HFF-Myc (cell line): ENCODE results near the gene SQOR.
"Not testable (repeated sequence)": the region's sequence is repeated elsewhere in the genome, so short reads cannot be mapped to it uniquely, and the experiment has no call there.

Source experiments
- DNase-seq: peaks from one replicate; pipeline ENCODE4 v3.0.0-alpha.2; 2011; ENCODE audit warnings: low read depth; ENCODE audit errors: extremely low read depth
- H3K4me3 ChIP-seq: replicated peaks from 2 replicates; pipeline ENCODE4 v1.5.1; 2011; ENCODE audit warnings: low read depth, mild to moderate bottlenecking, control low read depth, low read length
- TF ChIP-seq, protein P1 (sequence below): IDR thresholded peaks from 2 replicates; pipeline ENCODE4 v1.5.1; 2012; ENCODE audit warnings: mild to moderate bottlenecking, low read depth, low read length, control low read depth; ENCODE audit errors: missing control alignments

The SQOR gene

DNA sequence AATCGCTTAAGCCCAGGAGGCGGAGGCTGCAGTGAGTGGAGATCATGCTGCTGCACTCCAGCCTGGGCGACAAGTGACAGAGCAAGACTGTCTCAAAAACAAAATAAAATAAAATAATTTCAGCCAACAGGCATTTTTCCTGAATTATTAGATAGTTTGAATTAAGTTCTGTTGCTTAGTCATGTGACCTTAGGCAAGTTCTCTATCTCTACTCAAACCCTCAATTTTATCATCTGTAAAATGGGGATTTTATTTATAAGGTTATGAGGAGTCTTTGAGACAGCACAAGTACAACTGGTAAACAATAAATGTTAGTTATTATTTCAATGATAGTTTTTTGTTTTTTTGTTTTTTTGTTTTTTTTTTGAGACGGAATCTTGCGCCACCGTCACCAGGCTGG lies 13.0 kb downstream of the SQOR start:
- TF ChIP-seq, protein P1, sequence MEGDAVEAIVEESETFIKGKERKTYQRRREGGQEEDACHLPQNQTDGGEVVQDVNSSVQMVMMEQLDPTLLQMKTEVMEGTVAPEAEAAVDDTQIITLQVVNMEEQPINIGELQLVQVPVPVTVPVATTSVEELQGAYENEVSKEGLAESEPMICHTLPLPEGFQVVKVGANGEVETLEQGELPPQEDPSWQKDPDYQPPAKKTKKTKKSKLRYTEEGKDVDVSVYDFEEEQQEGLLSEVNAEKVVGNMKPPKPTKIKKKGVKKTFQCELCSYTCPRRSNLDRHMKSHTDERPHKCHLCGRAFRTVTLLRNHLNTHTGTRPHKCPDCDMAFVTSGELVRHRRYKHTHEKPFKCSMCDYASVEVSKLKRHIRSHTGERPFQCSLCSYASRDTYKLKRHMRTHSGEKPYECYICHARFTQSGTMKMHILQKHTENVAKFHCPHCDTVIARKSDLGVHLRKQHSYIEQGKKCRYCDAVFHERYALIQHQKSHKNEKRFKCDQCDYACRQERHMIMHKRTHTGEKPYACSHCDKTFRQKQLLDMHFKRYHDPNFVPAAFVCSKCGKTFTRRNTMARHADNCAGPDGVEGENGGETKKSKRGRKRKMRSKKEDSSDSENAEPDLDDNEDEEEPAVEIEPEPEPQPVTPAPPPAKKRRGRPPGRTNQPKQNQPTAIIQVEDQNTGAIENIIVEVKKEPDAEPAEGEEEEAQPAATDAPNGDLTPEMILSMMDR = no peak
- no peak overlapping the region for H3K4me3 ChIP-seq
- DNase-seq = no peak

DNA sequence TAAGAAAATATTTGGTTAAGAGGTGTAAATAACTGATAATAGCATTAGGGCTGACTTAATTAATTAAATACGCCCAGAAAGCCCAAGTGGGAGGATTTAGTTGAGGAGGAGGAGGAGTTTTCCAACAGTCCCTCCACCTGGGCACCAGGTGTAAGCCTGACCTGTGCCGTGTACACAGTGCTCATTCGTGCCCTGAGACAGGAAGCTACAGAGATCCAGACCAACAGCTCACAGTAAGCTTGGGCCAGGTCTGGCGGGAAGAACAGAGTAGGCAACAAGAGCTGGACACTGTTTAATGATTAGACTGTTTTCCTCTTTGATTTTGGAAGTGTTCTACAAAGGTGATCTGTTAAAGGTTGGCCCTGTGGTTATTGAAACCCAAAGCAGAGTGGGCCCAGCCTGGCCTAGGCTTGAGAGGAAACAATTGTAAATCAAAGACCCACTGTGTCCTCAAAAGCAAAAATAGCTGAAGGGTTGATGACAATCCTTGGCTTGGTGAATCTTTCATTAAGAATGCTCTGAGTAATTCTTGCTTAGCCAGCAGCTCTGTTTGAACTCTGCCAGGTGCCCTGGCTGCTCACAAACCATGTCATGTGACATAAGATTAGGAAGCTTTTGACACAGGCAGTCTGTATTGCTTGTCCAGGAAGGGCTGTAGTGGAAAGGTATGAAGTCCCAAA lies 13.8 kb downstream of the SQOR start:
- DNase-seq = no peak
- no peak overlapping the region for H3K4me3 ChIP-seq
- TF ChIP-seq, protein P1 = no peak

DNA sequence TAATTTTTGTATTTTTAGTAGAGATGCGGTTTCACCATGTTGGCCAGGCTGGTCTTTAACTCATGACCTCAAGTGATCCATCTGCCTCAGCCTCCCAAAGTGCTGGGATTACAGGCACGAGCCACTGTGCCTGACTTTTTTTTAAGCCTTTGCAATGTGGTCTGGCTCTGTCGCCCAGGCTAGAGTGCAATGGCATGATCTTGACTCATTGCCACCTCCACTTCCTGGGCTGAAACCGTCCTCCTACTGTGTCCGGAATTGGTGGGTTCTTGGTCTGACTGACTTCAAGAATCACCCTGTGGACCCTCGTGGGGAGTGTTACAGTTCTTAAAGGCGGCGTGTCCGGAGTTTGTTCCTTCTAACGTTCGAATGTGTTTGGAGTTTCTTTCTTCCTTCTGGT lies 15.2 kb downstream of the SQOR start:
- not testable (repeated sequence) for H3K4me3 ChIP-seq, DNase-seq

DNA sequence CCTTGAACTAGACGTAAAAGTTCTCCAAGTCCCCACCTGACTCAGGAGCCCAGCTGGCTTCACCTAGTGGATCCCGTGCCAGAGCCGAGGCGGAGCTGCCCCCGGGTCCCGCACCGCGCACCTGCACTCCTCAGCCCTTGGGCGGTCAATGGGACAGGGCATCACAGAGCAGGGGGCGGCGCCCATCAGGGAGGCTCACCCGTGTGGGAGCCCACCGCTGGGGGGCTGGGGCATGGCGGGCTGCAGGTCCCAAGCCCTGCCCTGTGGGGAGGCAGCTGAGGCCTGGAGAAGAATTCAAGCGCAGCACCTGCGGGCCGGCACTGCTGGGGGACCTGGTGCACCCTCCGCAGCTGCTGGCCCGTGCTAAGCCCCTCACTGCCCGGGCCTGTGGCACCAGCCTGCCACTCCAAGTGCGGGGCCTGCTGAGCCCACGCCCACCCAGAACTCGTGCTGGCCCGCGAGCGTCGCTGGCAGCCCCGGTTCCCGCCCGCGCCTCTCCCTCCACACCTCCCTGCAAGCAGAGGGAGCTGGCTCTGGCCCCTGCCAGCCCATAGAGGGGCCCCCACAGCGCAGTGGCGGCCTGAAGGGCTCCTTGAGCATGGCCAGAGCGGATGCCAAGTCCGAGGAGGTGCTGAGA lies 16.2 kb downstream of the SQOR start:
- no peak for DNase-seq
- TF ChIP-seq, protein P1 = no peak
- H3K4me3 ChIP-seq = no peak overlapping the region

DNA sequence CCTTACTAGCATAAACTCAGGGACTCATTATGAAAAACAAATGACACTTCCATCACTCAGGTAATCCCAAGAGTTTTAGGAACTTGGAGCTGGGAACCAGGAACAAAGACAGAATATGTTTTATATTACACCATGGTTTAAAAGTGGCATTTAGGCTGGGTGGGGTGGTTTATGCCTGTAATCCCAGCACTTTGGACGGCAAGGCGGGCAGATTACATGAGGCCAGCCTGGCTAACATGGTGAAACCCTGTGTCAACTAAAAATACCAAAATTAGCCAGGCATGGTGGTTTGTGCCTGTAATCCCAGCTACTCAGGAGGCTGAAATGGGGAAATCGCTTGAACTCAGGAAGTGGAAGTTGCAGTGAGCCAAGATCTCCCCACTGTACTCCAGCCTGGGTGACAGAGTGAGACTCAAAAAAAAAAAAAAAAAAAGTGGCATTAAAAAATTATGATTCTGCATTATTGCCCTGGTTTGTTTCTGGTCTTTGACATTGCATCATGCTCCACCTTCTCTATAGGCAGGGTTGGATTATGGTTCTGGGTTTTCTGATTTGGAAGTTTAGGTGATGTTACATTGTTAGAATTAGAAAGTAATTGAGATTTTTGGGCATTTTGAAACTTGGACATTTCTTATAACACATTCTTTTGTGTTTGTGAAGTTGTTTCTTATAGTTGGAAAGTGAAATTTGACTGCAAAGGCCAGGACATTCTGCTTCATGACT lies 19.0 kb downstream of the SQOR start:
- TF ChIP-seq, protein P1 = no peak
- no peak for DNase-seq
- H3K4me3 ChIP-seq = no peak overlapping the region

DNA sequence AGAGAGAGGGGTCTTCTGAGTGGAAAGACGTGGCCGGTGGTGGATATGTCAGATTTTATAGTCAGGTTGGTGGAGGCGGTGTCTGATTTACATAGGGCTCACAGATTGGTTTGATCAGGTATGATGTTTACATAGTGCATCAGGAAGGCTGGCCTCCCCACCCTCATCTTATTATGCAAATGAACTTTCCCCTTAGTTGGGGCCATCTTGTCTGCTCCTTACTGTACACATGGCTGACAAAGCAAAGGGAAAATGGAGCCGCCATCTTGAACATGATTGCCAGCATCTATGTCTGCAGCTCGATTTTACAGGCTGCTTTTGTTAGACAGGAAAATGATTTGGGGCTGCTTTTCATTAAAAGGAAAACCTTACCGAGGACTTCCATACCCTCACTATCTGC lies 19.9 kb downstream of the SQOR start:
- DNase-seq = no peak
- H3K4me3 ChIP-seq = no peak overlapping the region
- TF ChIP-seq, protein P1 = no peak

DNA sequence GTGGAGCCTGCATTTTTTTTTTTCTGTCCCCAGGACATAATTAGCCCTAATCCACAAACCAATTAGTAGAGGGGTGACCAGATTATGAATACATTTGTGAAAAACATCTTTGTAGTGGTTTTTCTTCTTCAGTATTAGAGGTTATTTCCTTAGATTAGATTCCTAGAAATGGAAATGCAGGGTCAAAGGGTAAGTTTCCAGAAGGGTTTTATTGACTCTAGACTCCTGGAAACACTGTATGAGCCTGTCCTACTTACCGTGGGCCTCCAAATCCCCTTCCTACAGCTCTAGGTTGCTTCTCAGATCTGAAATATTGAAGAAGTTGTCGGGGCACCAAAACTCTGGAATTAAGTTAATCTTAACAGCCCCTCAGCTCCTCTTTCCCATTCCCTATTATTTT lies 22.4 kb downstream of the SQOR start:
- TF ChIP-seq, protein P1 = no peak
- no peak for DNase-seq
- H3K4me3 ChIP-seq = no peak overlapping the region
